T-helper 17 cell (primary cell): ENCODE results near the gene DLL3. TPM values are rescaled to one million over a fixed set of nuclear protein-coding genes. Genes with fewer than 3 reads are reported as not detected.

ENCODE experiments used
- total RNA-seq, 4 donors: library from RNA in 2 of 4; stranded (reverse) in 2 of 4; gene quantifications; one replicate each; pipeline ENCODE4 v1.2.3 and lab custom pipeline; 2022 to 2026

The DLL3 gene
- total RNA-seq, 2 donors from 2014 or later: not detected

Other genes with a start within 250 kb of the DLL3 start
- not detected for gene IFNL2, start 230.6 kb upstream of the DLL3 start, total RNA-seq
- not detected for gene IFNL1, start 202.5 kb upstream of the DLL3 start, total RNA-seq
- gene LRFN1, start 178.1 kb upstream of the DLL3 start, total RNA-seq: 1 to 10 TPM; 2.2 to 3.7 TPM
- gene GMFG, start 162.9 kb upstream of the DLL3 start, total RNA-seq: 100 to 1,000 TPM; 351 to 377 TPM
- 10 to 100 TPM; 64.2 to 93.2 TPM for gene SAMD4B, start 156.5 kb upstream of the DLL3 start, total RNA-seq
- 100 to 1,000 TPM; 113 to 127 TPM for gene PAF1, start 107.8 kb upstream of the DLL3 start, total RNA-seq
- gene MED29, start 107.6 kb upstream of the DLL3 start, total RNA-seq: 10 to 100 TPM; 43.4 to 43.6 TPM
- gene ZFP36, start 92.1 kb upstream of the DLL3 start, total RNA-seq: 1,000 to 10,000 TPM; 1,082 to 1,318 TPM
- gene PLEKHG2, start 86.3 kb upstream of the DLL3 start, total RNA-seq: 100 to 1,000 TPM; 119 to 129 TPM
- 1,000 to 10,000 TPM; 3,790 to 3,904 TPM for gene RPS16, start 63.0 kb upstream of the DLL3 start, total RNA-seq
- gene SUPT5H, start 53.4 kb upstream of the DLL3 start, total RNA-seq: 100 to 1,000 TPM; 346 to 352 TPM
- 10 to 100 TPM; 44.9 to 53.0 TPM for gene TIMM50, start 18.1 kb upstream of the DLL3 start, total RNA-seq
- gene SELENOV, start 16.2 kb downstream of the DLL3 start, total RNA-seq: not detected
- 1 to 10 TPM; 3.9 to 4.9 TPM for gene EID2B, start 33.9 kb downstream of the DLL3 start, total RNA-seq
- 10 to 100 TPM; 14.4 to 15.1 TPM for gene EID2, start 41.2 kb downstream of the DLL3 start, total RNA-seq
- not detected for gene LGALS13, start 103.6 kb downstream of the DLL3 start, total RNA-seq
- not detected for gene LGALS16, start 157.0 kb downstream of the DLL3 start, total RNA-seq
- gene LGALS14, start 205.5 kb downstream of the DLL3 start, total RNA-seq: not detected
- gene CLC, start 239.1 kb downstream of the DLL3 start, total RNA-seq: 1 to 10 TPM; 1.9 to 8.2 TPM